SU-DHL-6 (cell line): Measurements from ENCODE around the gene TIAM2.

Experiments used
- EZH2phosphoT487 ChIP-seq: fragments of 200-600 bp; sonication (generic), shearing (Covaris generic); conservative IDR thresholded peaks from 2 replicates; pipeline ENCODE4 v1.6.1; 2018; ENCODE audit warnings: mild to moderate bottlenecking, antibody characterized with exemption, low read length, moderate library complexity, mixed read lengths
- TF ChIP-seq, protein P1 (sequence below): fragments of 200-600 bp; sonication (generic); IDR thresholded peaks from one replicate; pipeline ENCODE4 v1.5.1; 2017; ENCODE audit warnings: antibody characterized with exemption, mild to moderate bottlenecking, low read length, moderate library complexity; ENCODE audit not compliant: insufficient read depth, poor library complexity, severe bottlenecking

DNA sequence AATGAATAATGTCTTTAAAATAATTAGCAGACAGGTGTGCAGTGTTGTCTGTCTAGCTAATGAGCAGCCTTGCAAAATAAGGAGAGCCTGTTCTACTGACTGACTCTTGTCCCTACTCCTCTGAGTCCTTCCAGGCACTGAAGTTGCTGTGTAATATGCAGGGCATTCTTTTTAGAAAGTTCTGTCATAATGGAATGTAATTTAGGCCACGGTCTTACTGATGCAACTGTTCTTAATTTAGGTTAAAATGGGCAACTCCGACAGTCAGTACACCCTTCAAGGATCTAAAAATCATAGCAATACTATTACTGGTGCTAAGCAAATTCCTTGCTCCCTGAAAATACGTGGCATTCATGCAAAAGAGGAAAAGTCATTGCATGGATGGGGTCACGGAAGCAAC, 133.9 kb downstream of the TIAM2 start:
- TF ChIP-seq, protein P1, sequence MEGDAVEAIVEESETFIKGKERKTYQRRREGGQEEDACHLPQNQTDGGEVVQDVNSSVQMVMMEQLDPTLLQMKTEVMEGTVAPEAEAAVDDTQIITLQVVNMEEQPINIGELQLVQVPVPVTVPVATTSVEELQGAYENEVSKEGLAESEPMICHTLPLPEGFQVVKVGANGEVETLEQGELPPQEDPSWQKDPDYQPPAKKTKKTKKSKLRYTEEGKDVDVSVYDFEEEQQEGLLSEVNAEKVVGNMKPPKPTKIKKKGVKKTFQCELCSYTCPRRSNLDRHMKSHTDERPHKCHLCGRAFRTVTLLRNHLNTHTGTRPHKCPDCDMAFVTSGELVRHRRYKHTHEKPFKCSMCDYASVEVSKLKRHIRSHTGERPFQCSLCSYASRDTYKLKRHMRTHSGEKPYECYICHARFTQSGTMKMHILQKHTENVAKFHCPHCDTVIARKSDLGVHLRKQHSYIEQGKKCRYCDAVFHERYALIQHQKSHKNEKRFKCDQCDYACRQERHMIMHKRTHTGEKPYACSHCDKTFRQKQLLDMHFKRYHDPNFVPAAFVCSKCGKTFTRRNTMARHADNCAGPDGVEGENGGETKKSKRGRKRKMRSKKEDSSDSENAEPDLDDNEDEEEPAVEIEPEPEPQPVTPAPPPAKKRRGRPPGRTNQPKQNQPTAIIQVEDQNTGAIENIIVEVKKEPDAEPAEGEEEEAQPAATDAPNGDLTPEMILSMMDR, result no peak
- no peak for TF ChIP-seq EZH2phosphoT487
